Activated gamma-delta T cell (primary cell): ENCODE results near the gene NCBP3.

Source experiments
- DNase-seq: peaks from one replicate; lab custom pipeline; 2025; lab: John Stamatoyannopoulos, UW
- total RNA-seq, 2 donors: gene quantifications; one replicate each; lab custom pipeline; 2026; lab: John Stamatoyannopoulos, UW

NCBP3 gene, protein sequence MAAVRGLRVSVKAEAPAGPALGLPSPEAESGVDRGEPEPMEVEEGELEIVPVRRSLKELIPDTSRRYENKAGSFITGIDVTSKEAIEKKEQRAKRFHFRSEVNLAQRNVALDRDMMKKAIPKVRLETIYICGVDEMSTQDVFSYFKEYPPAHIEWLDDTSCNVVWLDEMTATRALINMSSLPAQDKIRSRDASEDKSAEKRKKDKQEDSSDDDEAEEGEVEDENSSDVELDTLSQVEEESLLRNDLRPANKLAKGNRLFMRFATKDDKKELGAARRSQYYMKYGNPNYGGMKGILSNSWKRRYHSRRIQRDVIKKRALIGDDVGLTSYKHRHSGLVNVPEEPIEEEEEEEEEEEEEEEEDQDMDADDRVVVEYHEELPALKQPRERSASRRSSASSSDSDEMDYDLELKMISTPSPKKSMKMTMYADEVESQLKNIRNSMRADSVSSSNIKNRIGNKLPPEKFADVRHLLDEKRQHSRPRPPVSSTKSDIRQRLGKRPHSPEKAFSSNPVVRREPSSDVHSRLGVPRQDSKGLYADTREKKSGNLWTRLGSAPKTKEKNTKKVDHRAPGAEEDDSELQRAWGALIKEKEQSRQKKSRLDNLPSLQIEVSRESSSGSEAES
- 169 to 293 reads per million in 2 donors for total RNA-seq

DNA sequence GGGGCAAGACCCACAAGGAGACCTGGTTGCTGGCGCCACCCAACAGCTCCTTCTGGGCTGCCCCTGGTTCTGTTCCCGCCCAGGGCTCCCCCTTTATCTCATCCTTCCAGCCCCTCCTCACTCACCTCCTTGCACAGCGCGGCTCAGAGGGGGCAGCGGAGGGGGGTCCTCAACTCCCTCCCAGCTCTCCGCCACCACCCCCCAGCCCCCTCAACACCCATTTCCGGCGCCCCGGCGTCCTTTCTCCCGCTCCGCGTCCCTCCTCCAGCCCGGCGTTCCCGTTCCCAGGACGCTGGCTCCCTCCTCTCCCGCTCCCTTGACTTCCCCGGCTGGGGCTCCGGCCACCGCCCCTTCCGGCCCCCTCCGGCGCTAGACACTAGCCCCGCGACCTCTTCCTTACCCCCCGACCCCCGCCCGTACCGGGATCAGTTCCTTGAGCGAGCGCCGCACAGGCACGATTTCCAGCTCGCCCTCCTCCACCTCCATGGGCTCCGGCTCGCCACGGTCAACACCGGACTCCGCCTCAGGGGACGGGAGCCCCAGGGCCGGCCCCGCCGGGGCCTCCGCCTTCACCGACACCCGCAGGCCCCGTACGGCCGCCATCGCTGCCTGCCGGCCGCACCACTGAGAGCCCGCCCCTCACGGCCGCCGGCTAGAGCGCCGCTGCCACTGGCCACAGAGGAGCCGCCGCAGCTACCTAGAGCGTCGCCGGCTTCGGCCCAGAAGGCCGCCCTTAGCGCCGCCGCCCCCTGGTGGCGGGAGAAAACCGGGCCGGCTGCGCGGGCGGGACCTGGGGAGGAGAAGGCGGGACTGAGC lies at the start of gene NCBP3:
TSS of gene NCBP3 (minus strand) at position 626 of the 816 bp plus-strand sequence. CDS start at position 603, 23 bp downstream.
- peak; percentile 82 for DNase-seq

- DNase-seq = no peak
Measured at GRCh38 chr17:3895354-3895753, 49.3 kb upstream of the NCBP3 start.

DNA sequence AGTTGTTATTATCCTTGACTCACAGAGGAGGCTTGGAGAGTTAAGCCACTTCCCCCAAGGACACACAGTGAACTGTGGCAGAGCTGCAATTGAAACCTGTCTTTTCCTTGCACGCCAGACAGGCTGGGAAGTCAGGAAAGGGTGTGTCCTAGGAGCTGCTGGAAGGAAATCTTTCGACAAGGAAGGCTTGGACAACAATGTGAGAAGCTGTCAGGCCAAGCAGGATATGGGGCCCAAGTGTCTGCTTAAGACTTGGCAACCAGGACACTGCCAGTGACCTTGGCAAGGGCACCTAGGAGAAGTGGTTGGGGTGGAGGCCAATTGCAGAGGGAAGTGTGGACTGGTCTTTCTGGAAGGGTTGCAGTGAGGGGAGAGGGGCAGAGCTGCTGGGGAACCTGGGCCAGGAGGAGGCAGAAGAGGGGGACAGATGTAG lies 48.9 kb upstream of the NCBP3 start:
- no peak for DNase-seq

DNA sequence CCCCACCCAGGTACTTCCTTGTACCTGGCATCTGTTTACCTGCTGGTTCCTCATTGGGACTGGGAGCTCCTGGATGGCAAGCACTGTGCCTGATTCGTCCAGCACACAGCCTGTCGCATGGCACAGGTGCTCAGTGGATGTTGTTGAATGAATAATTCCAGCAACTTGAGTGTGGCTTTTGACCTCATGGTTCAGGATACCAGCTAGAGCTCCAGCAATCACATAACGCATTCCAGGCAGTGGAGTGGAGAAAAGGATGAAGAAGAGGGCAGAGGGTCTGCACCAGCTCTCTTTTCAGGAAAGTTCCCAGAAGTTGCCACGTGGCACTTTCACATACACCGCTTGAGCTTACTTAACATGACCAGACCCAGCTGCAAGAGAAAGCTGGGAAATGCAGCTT lies 48.1 kb upstream of the NCBP3 start:
- DNase-seq = no peak

GRCh38 chr17:3893720-3894116 lies 47.7 kb upstream of the NCBP3 start:
- no peak for DNase-seq

GRCh38 chr17:3893003-3893719 lies 47.1 kb upstream of the NCBP3 start, which contains the start of gene CAMKK1:
CAMKK1 (minus strand) TSS chr17:3893053; CDS start chr17:3885687, 7,366 bp downstream.
- peak; percentile 86 for DNase-seq

DNA sequence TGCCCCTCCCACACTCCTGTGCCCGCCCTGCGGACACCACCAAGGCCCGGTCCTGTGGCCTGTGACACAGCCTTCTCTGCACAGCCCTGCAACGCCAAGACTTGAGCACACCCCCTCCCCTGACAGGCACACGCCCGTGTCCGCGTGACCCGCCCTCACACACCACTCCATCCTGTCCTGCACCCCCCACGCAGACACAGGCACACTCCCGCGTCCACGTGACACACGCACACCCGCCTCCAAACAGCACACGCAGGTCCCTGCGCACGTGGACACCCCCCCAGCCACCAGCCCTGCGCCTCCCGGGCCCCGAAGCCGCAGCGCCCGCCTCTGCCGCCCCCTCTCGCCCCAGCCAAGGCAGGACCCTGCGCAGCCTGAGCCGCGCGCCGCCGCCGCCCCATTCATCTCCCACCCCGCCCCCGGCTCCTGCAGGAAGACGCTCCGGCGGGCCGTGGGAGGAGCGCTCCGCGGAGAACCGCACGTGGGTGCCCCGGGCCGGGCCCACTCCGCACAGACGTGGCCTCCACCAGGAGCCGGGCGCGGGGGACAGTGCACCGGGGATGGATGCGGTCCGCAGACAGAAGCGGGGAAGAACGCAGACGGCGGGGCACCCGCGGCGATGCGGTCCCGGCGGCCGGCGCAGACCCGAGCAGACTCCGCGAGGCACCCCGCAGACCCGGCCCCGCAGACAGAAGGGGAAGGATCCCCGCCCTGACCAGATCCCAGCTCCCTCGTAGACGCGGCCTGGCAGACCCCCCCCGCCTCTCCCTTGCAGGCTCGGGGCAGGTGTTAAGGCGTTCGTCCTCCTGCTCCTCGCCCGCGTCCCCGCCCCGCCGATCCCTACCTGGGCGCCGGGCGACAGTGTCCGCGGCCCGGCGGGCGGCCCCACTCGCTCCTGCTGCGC lies 46.3 kb upstream of the NCBP3 start:
- peak; percentile 75 for DNase-seq

DNA sequence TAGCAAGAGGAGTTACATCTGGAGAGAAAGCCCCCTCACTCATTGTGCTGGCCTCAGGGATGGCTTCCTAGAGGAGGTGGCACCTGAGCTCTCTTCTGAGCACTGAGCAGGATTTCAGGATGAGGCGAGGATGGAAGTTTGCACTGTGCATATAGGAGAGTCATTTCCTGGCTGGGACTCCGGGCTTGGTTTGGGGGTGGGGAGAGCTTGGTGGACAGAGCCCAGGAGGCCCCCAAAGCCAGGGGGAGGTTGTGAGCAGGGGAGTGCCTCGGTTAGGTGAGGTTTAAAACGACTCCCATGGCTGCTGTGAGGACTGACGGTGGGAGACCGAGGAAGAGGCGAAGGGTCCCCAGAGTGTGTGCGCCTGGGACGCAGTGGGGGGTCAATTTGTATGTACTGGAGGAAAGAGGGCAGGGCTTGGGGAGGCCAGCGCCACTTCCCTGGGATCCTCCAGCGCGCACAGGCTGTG lies 45.6 kb upstream of the NCBP3 start:
- no peak for DNase-seq

- DNase-seq = no peak
Measured at GRCh38 chr17:3890878-3891219, 44.8 kb upstream of the NCBP3 start.

GRCh38 chr17:3890082-3890877 lies 44.2 kb upstream of the NCBP3 start:
- DNase-seq = no peak

DNA sequence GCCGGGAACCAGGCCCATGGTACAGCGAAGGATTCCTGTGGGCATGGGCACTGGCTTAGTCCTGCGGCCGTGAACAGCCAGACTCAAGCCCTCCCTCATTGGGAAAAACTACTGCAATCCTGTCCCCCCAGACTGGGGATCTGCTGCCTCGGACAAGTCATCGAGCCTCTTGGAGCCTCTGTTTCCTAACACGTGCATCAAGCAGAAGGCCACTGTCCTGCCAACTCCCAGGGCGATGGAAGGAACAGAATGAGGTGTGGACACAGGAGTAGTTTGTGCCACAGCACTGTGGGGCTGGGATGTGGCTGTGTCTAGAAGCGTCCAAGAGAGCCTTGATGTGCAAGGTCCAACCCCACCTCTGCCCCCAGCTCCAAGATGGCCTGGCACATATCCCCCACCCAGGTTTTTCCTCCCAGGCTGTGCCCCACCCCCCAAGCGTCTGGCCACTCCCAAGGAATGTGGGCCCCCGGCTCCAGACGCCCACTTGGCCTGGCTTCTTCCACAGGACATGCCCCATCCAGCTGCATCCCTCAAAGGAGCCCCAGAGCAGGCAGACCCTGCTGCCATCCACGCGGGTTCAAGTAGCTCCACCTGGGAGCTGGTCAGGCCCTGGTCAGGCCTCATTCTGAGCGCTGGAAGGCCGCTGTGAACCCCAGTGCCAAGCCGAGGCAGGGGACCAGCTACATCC lies 43.4 kb upstream of the NCBP3 start:
- DNase-seq = no peak

- DNase-seq = no peak
Measured at GRCh38 chr17:3888343-3889171, 42.5 kb upstream of the NCBP3 start.

- no peak for DNase-seq
Measured at GRCh38 chr17:3887804-3888203, 41.8 kb upstream of the NCBP3 start.

DNA sequence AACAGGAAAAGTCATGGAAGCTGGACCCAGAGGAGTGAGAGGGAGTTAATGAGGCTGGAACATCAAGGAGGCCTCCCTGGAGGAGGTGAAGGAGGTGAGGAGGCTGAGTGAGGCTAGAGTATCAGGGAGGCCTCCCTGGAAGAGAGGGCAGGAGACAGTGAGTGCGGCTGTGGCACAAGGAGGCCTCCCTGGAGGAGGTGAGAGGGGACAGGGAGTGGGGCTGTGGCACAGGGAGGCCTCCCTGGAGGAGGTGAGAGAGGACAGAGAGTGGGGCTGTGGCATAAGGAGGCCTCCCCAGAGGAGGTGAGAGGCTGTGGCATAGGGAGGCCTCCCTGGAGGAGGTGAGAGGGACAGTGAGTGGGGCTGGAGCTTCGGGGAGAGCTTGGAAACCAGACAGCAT lies 41.3 kb upstream of the NCBP3 start:
- no peak for DNase-seq

GRCh38 chr17:3886776-3887175 lies 40.7 kb upstream of the NCBP3 start:
- DNase-seq = no peak

DNA sequence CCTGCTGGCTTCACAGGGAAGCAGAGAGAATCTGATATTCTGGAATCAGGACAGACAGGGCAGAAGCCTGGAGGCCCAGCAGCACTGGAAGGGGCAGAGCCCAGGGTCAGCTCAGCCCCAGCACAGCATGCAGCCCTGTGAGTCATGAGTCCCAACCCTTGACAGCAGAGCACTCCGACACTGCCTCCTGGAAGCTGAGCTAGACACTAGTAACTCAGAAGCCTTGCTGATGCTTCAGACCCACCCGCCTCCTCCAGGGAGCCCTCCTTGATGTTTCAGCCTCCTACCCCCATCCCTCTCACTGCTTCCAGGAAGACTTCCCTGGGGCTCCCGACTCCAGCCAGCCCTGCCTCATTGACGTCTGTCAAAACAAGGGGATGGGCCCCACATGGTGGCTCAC lies 39.9 kb upstream of the NCBP3 start:
- DNase-seq = no peak

DNA sequence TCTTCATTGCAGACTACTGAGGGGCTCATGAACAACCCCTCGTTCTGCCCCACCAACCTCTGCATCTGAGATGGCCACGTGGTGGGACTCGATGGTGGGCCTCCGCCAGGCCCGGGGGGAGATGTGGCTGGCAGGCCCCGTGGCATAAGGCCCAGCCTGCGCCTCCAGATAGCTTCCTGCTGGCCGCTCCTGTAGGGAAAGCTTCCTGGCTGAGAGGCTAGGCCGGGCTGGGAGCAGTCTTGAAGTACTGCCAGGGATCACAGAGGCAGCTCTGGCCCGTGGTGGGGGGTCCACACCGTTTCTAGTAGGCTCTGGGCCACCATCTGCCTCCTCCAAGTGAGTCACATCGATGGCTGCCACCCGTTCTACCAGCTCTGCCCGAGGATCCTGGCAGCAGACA lies 39.2 kb upstream of the NCBP3 start:
- DNase-seq = no peak

GRCh38 chr17:3884188-3884587 lies 38.1 kb upstream of the NCBP3 start:
- no peak for DNase-seq
